DOHH2 (cell line): ENCODE measurements around the gene SRXN1.

Experiments
- H3F3A ChIP-seq: fragments of 200-600 bp; sonication (generic), shearing (Covaris generic); 2 replicates; pipeline ENCODE4 v1.6.0; 2016; ENCODE audit warnings: antibody characterized with exemption, mild to moderate bottlenecking; ENCODE audit not compliant: control insufficient read depth, insufficient read depth
- H3K27ac ChIP-seq: fragments of 200-600 bp; sonication (generic); 2 replicates; pipeline ENCODE4 v1.5.1; 2014; ENCODE audit warnings: low read depth, mild to moderate bottlenecking, low read length, moderate library complexity
- H3K27me3 ChIP-seq: fragments of 200-600 bp; sonication (generic); 2 replicates; pipeline ENCODE4 v1.6.1; 2014; ENCODE audit warnings: mild to moderate bottlenecking, low read length, mixed read lengths; ENCODE audit not compliant: control insufficient read depth
- H3K36me3 ChIP-seq: fragments of 200-600 bp; sonication (generic); 2 replicates; pipeline ENCODE4 v1.6.1; 2014; ENCODE audit warnings: mild to moderate bottlenecking, low read length, moderate library complexity, mixed read lengths; ENCODE audit not compliant: control insufficient read depth
- H3K4me1 ChIP-seq: fragments of 200-600 bp; sonication (generic); 2 replicates; pipeline ENCODE4 v1.6.1; 2014; ENCODE audit warnings: mild to moderate bottlenecking, low read length, mixed read lengths; ENCODE audit not compliant: control insufficient read depth
- H3K4me2 ChIP-seq: fragments of 200-600 bp; sonication (generic); 2 replicates; pipeline ENCODE4 v1.6.0; 2014; ENCODE audit warnings: mild to moderate bottlenecking, low read length, moderate library complexity
- H3K4me3 ChIP-seq: fragments of 200-600 bp; sonication (generic); 2 replicates; pipeline ENCODE4 v1.5.1; 2014; ENCODE audit warnings: mild to moderate bottlenecking, low read length, mixed read lengths
- H3K79me2 ChIP-seq: fragments of 200-600 bp; sonication (generic); 2 replicates; pipeline ENCODE4 v1.6.1; 2014; ENCODE audit warnings: mild to moderate bottlenecking, low read length, mixed read lengths; ENCODE audit not compliant: control insufficient read depth
- H3K9me2 ChIP-seq: fragments of 200-600 bp; sonication (generic); replicated peaks from 2 replicates; pipeline ENCODE4 v1.6.1; 2014; ENCODE audit warnings: mild to moderate bottlenecking, low read length, mixed read lengths; ENCODE audit not compliant: control insufficient read depth
- H3K9me3 ChIP-seq: fragments of 200-600 bp; sonication (generic); 2 replicates; pipeline ENCODE4 v1.6.1; 2014; ENCODE audit warnings: antibody characterized with exemption, low read length, mixed read lengths; ENCODE audit not compliant: control insufficient read depth, insufficient read depth
- H4K20me1 ChIP-seq: fragments of 200-600 bp; sonication (generic); 2 replicates; pipeline ENCODE4 v1.6.0; 2014; ENCODE audit warnings: low read depth, mild to moderate bottlenecking, antibody characterized with exemption, low read length, moderate library complexity; ENCODE audit not compliant: control insufficient read depth, insufficient read depth
- EZH2phosphoT487 ChIP-seq: fragments of 200-600 bp; sonication (generic); IDR thresholded peaks from 2 replicates; pipeline ENCODE4 v1.6.1; 2017; ENCODE audit warnings: borderline replicate concordance, mild to moderate bottlenecking, antibody characterized with exemption, low read length, moderate library complexity, mixed read lengths
- TF ChIP-seq, protein P1 (sequence below): fragments of 200-600 bp; sonication (generic); IDR thresholded peaks from one replicate; pipeline ENCODE4 v1.5.1; 2014; ENCODE audit warnings: antibody characterized with exemption, mild to moderate bottlenecking, low read depth, low read length; ENCODE audit not compliant: poor library complexity, severe bottlenecking

SRXN1 gene

DNA sequence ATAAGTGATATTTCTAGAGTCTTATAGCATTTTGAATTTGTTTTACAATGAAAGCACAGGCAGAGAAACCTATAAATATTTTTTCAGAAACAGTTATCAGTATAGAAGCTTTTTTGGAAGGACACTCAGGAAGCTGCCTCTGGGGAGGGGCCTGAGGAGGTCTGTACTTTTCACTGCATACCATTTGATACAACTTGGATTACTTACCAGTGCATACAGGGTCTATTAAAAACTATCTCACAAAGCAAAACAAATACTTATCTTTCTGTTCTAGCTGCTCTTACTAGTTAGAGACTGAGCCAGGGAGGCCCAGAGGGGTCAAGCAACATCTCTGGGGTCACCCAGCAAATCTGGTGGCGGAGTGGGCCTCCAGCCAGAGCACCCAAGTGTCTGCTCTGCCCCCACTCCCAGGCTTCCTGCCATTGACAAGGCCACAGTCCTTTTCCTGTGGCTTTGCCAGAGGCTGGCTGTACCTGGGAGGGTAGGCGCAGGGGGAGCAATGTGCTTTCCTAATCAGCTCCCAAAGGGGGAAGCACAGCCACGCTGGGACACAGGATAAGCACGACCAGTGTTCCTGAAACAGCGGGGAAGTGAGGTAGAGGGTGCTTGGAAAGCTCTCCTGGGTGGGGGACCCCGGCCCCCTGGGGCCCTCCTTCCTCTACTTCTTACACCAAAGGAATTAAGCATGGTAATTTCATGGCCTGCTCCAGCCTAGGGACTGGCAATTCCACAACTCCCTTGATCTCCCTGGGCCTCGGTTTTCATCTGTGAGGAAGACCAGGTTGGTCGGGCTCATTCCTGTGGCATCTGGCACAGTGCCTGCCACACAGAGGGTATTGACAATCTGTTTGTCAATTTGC, 50.7 kb downstream of the SRXN1 start:
- H3K79me2 ChIP-seq = no peaks in the 10 kb centered on the region
- no peaks in the 10 kb centered on the region for H3K27me3 ChIP-seq
- no peak overlapping the region for H3K4me2 ChIP-seq
- H3K9me3 ChIP-seq = no peaks in the 10 kb centered on the region
- TF ChIP-seq, protein P1, sequence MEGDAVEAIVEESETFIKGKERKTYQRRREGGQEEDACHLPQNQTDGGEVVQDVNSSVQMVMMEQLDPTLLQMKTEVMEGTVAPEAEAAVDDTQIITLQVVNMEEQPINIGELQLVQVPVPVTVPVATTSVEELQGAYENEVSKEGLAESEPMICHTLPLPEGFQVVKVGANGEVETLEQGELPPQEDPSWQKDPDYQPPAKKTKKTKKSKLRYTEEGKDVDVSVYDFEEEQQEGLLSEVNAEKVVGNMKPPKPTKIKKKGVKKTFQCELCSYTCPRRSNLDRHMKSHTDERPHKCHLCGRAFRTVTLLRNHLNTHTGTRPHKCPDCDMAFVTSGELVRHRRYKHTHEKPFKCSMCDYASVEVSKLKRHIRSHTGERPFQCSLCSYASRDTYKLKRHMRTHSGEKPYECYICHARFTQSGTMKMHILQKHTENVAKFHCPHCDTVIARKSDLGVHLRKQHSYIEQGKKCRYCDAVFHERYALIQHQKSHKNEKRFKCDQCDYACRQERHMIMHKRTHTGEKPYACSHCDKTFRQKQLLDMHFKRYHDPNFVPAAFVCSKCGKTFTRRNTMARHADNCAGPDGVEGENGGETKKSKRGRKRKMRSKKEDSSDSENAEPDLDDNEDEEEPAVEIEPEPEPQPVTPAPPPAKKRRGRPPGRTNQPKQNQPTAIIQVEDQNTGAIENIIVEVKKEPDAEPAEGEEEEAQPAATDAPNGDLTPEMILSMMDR = no peak
- TF ChIP-seq EZH2phosphoT487 = no peak
- H3K27ac ChIP-seq = no peak overlapping the region
- no peak overlapping the region for H3K4me3 ChIP-seq
- H3K4me1 ChIP-seq = no peaks in the 10 kb centered on the region
- H3K36me3 ChIP-seq = no peaks in the 10 kb centered on the region
- H4K20me1 ChIP-seq = no peaks in the 10 kb centered on the region
- H3K9me2 ChIP-seq = no peaks in the 10 kb centered on the region
- H3F3A ChIP-seq = no peaks in the 10 kb centered on the region

DNA sequence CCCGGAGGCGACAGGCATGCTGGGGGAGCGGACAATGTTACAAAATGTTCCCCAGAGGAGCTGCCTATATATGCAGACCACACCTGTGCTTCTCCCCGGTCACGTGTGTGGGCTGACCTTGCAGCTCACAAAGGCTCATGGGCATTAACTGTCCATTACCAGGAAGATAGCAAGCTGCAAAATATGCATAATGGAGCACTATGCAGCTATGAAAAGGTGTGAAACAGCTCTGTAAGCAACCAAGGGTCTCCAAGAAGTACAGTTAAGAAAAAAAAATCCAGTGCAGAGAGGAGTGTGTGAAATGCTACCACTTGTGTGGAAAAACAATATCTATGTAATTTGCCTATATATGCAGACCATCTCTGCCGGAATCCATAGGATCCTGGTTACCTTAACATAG, 52.3 kb downstream of the SRXN1 start:
- H3K4me1 ChIP-seq = no peaks in the 10 kb centered on the region
- no peak overlapping the region for H3K4me2 ChIP-seq
- H3K4me3 ChIP-seq = no peak overlapping the region
- H3K27ac ChIP-seq = no peak overlapping the region
- no peaks in the 10 kb centered on the region for H3K9me2 ChIP-seq
- H3K36me3 ChIP-seq = no peaks in the 10 kb centered on the region
- H3K9me3 ChIP-seq = no peaks in the 10 kb centered on the region
- H4K20me1 ChIP-seq = no peaks in the 10 kb centered on the region
- H3F3A ChIP-seq = no peaks in the 10 kb centered on the region
- no peak for TF ChIP-seq EZH2phosphoT487
- TF ChIP-seq, protein P1 = no peak
- H3K79me2 ChIP-seq = no peaks in the 10 kb centered on the region
- H3K27me3 ChIP-seq = no peaks in the 10 kb centered on the region

DNA sequence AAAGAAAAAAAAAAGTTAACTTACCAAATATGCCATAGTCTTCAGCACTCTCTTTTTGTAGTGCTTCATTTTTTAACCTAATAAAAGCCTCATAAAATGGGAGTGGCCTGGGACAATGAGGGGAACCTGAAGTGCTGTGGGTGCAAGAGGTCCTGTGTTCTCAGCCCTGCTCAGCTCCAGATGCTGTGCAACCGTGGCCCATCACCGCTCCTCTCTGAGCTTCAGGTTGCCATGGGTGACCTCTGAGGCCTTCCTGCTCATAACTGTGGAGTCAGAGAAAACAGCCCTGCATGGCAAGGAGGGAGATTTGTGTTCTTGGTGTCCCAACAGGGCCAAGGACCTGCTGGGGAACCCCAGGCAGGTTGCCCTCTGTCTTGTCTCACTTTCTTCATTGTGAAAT, 52.9 kb downstream of the SRXN1 start:
- Histone ChIP-seq H3K9me2 (no peaks in the 10 kb centered on the region), H4K20me1 (no peaks in the 10 kb centered on the region), H3K79me2 (no peaks in the 10 kb centered on the region)

More for the DNA sequence above, 52.9 kb downstream of the SRXN1 start:
- no peak overlapping the region for H3K4me2 ChIP-seq
- no peaks in the 10 kb centered on the region for H3K36me3 ChIP-seq
- H3K4me1 ChIP-seq = no peaks in the 10 kb centered on the region
- H3K4me3 ChIP-seq = no peak overlapping the region
- no peaks in the 10 kb centered on the region for H3F3A ChIP-seq
- TF ChIP-seq, protein P1 = no peak
- TF ChIP-seq EZH2phosphoT487 = no peak
- H3K27me3 ChIP-seq = no peaks in the 10 kb centered on the region
- no peak overlapping the region for H3K27ac ChIP-seq
- H3K9me3 ChIP-seq = no peaks in the 10 kb centered on the region
